HG02623 (cell line): ENCODE results near the gene ACP3.
"Not testable (repeated sequence)": the region's sequence is repeated elsewhere in the genome, so short reads cannot be mapped to it uniquely, and the experiment has no call there.

Experiments
- ATAC-seq: cut with Tn5 transposase; IDR thresholded peaks from one replicate; pipeline ENCODE4 v1.9.1; 2021; ENCODE audit warnings: moderate library complexity; ENCODE audit not compliant: unreplicated experiment

Gene ACP3

GRCh38 chr3:132317229-132317948, at the start of gene ACP3:
Gene ACP3 (plus strand): TSS chr3:132317407. CDS start chr3:132317457, 50 bp downstream.
- no peak for ATAC-seq

GRCh38 chr3:132268956-132269355, 48.3 kb upstream of the ACP3 start:
- no peak for ATAC-seq

GRCh38 chr3:132273036-132273435, 44.2 kb upstream of the ACP3 start:
- ATAC-seq: no peak

- no peak for ATAC-seq
These were observed 40.8 kb upstream of the ACP3 start for GRCh38 chr3:132276228-132276906.

- ATAC-seq: no peak
These were observed 38.2 kb upstream of the ACP3 start for GRCh38 chr3:132279030-132279429.

GRCh38 chr3:132283440-132283839, 33.8 kb upstream of the ACP3 start:
- no peak for ATAC-seq

GRCh38 chr3:132283916-132284405, 33.2 kb upstream of the ACP3 start:
- ATAC-seq: no peak

- no peak for ATAC-seq
These were observed 32.2 kb upstream of the ACP3 start for GRCh38 chr3:132284781-132285619.

- no peak for ATAC-seq
These were observed 31.6 kb upstream of the ACP3 start for GRCh38 chr3:132285620-132285945.

- no peak for ATAC-seq
These were observed 31.2 kb upstream of the ACP3 start for GRCh38 chr3:132286035-132286434.

- ATAC-seq: no peak
These were observed 28.9 kb upstream of the ACP3 start for GRCh38 chr3:132288357-132288756.

GRCh38 chr3:132289316-132289715, 27.9 kb upstream of the ACP3 start:
- no peak for ATAC-seq

- ATAC-seq: no peak
These were observed 26.4 kb upstream of the ACP3 start for GRCh38 chr3:132290833-132291232.

GRCh38 chr3:132292042-132292441, 25.2 kb upstream of the ACP3 start:
- no peak for ATAC-seq

GRCh38 chr3:132293251-132293650, 24.0 kb upstream of the ACP3 start:
- no peak for ATAC-seq

- no peak for ATAC-seq
These were observed 22.3 kb upstream of the ACP3 start for GRCh38 chr3:132294906-132295305.

- not testable (repeated sequence) for ATAC-seq
These were observed 13.6 kb upstream of the ACP3 start for GRCh38 chr3:132303336-132304201.

GRCh38 chr3:132304351-132304750, 12.9 kb upstream of the ACP3 start:
- not testable (repeated sequence) for ATAC-seq

- not testable (repeated sequence) for ATAC-seq
These were observed 7.2 kb upstream of the ACP3 start for GRCh38 chr3:132310057-132310456.

- no peak for ATAC-seq
These were observed 5.9 kb upstream of the ACP3 start for GRCh38 chr3:132311316-132311715.

GRCh38 chr3:132311841-132312240, 5.4 kb upstream of the ACP3 start:
- ATAC-seq: no peak
